ENCODE measurements around the gene SNW1. TPM values are rescaled to one million over a fixed set of nuclear protein-coding genes. Genes with fewer than 3 reads are reported as not detected.

SNW1 gene
- total and polyA plus RNA-seq, 2 of the 13 experiments (the other 11 are each of a cell fraction or from before 2014, with no cell fraction given), result 23.2 to 65.8 TPM

DNA sequence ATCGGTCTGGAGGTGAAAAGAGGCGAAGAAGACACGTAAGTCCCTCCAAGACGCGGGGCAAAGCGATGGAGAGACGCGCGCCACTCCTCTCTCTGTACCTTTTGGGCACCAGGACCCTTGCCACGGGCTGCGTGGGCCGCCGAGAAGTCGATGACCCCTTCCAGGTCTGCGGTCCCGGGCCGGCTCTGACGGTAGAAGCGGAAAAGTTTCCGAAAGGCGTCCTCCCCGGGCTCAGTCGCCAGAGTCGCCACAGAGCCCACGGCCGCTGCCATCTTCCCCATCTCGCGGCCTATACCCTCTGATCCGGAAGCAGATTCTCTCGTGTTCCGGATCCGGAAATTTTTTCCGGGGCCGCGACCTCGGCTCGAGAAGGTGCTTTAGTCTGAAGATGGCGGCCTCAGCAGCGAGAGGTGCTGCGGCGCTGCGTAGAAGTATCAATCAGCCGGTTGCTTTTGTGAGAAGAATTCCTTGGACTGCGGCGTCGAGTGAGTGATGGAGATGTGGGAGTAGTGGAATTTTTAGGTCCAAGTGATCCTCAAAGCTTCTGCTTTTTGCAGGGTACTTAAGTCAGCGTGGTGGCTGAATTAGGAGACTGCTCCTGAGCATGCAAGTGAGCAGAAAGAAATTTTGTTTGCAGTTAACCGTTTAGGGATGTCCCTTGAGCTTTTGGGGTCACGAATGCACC lies 53.1 kb downstream of the SNW1 start, which contains the start of the genes ALKBH1 and SLIRP (continued):
- TF ChIP-seq, protein P1, sequence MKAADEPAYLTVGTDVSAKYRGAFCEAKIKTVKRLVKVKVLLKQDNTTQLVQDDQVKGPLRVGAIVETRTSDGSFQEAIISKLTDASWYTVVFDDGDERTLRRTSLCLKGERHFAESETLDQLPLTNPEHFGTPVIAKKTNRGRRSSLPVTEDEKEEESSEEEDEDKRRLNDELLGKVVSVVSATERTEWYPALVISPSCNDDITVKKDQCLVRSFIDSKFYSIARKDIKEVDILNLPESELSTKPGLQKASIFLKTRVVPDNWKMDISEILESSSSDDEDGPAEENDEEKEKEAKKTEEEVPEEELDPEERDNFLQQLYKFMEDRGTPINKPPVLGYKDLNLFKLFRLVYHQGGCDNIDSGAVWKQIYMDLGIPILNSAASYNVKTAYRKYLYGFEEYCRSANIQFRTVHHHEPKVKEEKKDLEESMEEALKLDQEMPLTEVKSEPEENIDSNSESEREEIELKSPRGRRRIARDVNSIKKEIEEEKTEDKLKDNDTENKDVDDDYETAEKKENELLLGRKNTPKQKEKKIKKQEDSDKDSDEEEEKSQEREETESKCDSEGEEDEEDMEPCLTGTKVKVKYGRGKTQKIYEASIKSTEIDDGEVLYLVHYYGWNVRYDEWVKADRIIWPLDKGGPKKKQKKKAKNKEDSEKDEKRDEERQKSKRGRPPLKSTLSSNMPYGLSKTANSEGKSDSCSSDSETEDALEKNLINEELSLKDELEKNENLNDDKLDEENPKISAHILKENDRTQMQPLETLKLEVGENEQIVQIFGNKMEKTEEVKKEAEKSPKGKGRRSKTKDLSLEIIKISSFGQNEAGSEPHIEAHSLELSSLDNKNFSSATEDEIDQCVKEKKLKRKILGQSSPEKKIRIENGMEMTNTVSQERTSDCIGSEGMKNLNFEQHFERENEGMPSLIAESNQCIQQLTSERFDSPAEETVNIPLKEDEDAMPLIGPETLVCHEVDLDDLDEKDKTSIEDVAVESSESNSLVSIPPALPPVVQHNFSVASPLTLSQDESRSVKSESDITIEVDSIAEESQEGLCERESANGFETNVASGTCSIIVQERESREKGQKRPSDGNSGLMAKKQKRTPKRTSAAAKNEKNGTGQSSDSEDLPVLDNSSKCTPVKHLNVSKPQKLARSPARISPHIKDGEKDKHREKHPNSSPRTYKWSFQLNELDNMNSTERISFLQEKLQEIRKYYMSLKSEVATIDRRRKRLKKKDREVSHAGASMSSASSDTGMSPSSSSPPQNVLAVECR (CRISPR knock-in tag; IDR thresholded peaks at IDR 0.05; ENCODE audit: borderline replicate concordance), result peak; percentile 87
- TF ChIP-seq PCBP2 (optimal IDR thresholded peaks at IDR 0.05; ENCODE audit: low read depth, low read length, poor library complexity, severe bottlenecking), result no peak
- no peak for TF ChIP-seq NONO (IDR thresholded peaks at IDR 0.05)
- peak; percentile 65; the same call in 1 of the 2 replicates for TF ChIP-seq NONO (CRISPR knock-in tag; conservative IDR thresholded peaks at IDR 0.05)
- TF ChIP-seq, protein P2, sequence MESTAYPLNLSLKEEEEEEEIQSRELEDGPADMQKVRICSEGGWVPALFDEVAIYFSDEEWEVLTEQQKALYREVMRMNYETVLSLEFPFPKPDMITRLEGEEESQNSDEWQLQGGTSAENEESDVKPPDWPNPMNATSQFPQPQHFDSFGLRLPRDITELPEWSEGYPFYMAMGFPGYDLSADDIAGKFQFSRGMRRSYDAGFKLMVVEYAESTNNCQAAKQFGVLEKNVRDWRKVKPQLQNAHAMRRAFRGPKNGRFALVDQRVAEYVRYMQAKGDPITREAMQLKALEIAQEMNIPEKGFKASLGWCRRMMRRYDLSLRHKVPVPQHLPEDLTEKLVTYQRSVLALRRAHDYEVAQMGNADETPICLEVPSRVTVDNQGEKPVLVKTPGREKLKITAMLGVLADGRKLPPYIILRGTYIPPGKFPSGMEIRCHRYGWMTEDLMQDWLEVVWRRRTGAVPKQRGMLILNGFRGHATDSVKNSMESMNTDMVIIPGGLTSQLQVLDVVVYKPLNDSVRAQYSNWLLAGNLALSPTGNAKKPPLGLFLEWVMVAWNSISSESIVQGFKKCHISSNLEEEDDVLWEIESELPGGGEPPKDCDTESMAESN (CRISPR knock-in tag; conservative IDR thresholded peaks at IDR 0.05), result peak; percentile 20; the same call in 1 of the 2 replicates
- peak; percentile 32; the same call in 1 of the 2 replicates for TF ChIP-seq ZNF768 (CRISPR knock-in tag; IDR thresholded peaks at IDR 0.05)
- peak; percentile 91 for TF ChIP-seq GABPA (IDR thresholded peaks at IDR 0.05; ENCODE audit: low read depth, low read length)
- peak; percentile 99 for TF ChIP-seq GABPA (CRISPR knock-in tag; IDR thresholded peaks at IDR 0.05; ENCODE audit: low read depth)
- TF ChIP-seq BRCA1 (CRISPR knock-in tag; IDR thresholded peaks at IDR 0.05), result 0 out of 2 replicates have a peak, but pooled peaks have one; percentile 65
- TF ChIP-seq ZNF251 (CRISPR knock-in tag; IDR thresholded peaks at IDR 0.05), result no peak
- no peak for TF ChIP-seq ZNF782 (CRISPR knock-in tag; IDR thresholded peaks at IDR 0.05; ENCODE audit: borderline replicate concordance)
- TF ChIP-seq ZFP82 (CRISPR knock-in tag; IDR thresholded peaks at IDR 0.05; ENCODE audit: borderline replicate concordance), result 0 out of 2 replicates have a peak, but pooled peaks have one; percentile 79
- 0 out of 2 replicates have a peak, but pooled peaks have one; percentile 14 for TF ChIP-seq ZBTB7B (CRISPR knock-in tag; IDR thresholded peaks at IDR 0.05)
- TF ChIP-seq TBL1XR1 (IDR thresholded peaks at IDR 0.05; ENCODE audit: borderline replicate concordance, low read length, partially characterized antibody), result peak; percentile 75
- peak; percentile 92 for TF ChIP-seq PHF8 (CRISPR knock-in tag; IDR thresholded peaks at IDR 0.05)
- peak; percentile 63; the same call in 1 of the 2 replicates for TF ChIP-seq ARNT2 (CRISPR knock-in tag; IDR thresholded peaks at IDR 0.05; ENCODE audit: low read depth)
- peak; percentile 92 for TF ChIP-seq SMYD3 (CRISPR knock-in tag; IDR thresholded peaks at IDR 0.05)
- TF ChIP-seq ZNF446 (CRISPR knock-in tag; IDR thresholded peaks at IDR 0.05), result peak; percentile 25; the same call in 1 of the 2 replicates
- peak; percentile 82 for TF ChIP-seq ZNF883 (CRISPR knock-in tag; IDR thresholded peaks at IDR 0.05; ENCODE audit: not compliant biosample characterization)
